Activated CD4-positive, alpha-beta T cell treated with anti-CD3 and anti-CD28 coated beads, Interleukin-2, amount 10 ng/mL, durations not matched to agents 24 days and 14 days (primary cell): Measurements from ENCODE around the gene ADAMTS7. TPM values are rescaled to one million over a fixed set of nuclear protein-coding genes. Genes with fewer than 3 reads are reported as not detected.
"Not testable (repeated sequence)": the region's sequence is repeated elsewhere in the genome, so short reads cannot be mapped to it uniquely, and the experiment has no call there.

ENCODE experiments used
- DNase-seq: peaks from one replicate; pipeline ENCODE4 v3.0.0; 2022
- H3K27ac Mint-ChIP-seq: one replicate; pipeline ENCODE4 v1.8.0; 2022; ENCODE audit warnings: mild to moderate bottlenecking, mixed read lengths
- H3K27me3 Mint-ChIP-seq: one replicate; pipeline ENCODE4 v1.8.0; 2022; ENCODE audit warnings: mixed read lengths
- H3K36me3 Mint-ChIP-seq: one replicate; pipeline ENCODE4 v1.8.0; 2022; ENCODE audit warnings: low read depth, mild to moderate bottlenecking, mixed read lengths
- H3K4me1 Mint-ChIP-seq: one replicate; pipeline ENCODE4 v1.8.0; 2021; ENCODE audit warnings: mixed read lengths
- H3K4me3 Mint-ChIP-seq: one replicate; pipeline ENCODE4 v1.8.0; 2022; ENCODE audit warnings: mild to moderate bottlenecking, moderate library complexity, mixed read lengths
- H3K9me3 Mint-ChIP-seq: one replicate; pipeline ENCODE4 v1.8.0; 2021; ENCODE audit warnings: mixed read lengths
- intact Hi-C: fragments of 100-400 bp; cut with micrococcal nuclease; formaldehyde crosslinking; loops from one replicate; pipeline ENCODE4 v1.15.1; 2023
- total RNA-seq: library from RNA; stranded (reverse); gene quantifications from 2 replicates; pipeline ENCODE4 v1.2.3, GENCODE V29; 2022

The ADAMTS7 gene
- total RNA-seq, 1 donor from 2014 or later, result 1.3 TPM

DNA sequence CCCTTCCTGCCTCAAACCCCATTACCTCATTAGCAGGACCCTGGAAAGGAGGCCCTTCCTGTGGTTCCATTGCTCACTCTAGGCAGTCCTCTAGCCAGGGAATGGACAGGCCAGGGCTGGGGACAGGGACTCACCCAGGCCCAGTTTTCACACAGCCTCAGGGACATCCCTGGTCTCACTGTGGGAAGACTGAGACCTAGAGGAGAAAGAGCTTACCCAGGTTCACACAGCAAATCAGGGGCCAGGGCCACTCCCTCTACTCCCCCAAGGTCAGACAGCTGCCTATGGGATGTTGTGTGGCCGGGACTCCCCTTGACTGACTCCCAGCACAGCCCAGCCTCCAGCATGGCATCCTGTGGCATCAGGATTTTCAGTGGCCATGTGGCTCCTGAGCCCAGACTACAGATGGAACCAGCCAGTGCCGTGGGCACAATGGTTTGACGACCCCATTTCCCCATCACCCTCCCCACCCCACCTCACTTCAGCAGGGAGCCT lies 49.3 kb downstream of the ADAMTS7 start:
- no peak for DNase-seq
- intact Hi-C loops, result loop anchor here (1.0 kb wide), 1 partner anchor 28 kb away; no protein-coding TSS in a partner anchor
- Mint-ChIP-seq H3K4me1 (peaks cover 20% of the 10 kb centered on the region), H3K27me3 (no peaks in the 10 kb centered on the region), H3K4me3 (peak overlapping the region; percentile 35), H3K36me3 (no peaks in the 10 kb centered on the region), H3K9me3 (no peaks in the 10 kb centered on the region), H3K27ac (peak overlapping the region; percentile 91)

DNA sequence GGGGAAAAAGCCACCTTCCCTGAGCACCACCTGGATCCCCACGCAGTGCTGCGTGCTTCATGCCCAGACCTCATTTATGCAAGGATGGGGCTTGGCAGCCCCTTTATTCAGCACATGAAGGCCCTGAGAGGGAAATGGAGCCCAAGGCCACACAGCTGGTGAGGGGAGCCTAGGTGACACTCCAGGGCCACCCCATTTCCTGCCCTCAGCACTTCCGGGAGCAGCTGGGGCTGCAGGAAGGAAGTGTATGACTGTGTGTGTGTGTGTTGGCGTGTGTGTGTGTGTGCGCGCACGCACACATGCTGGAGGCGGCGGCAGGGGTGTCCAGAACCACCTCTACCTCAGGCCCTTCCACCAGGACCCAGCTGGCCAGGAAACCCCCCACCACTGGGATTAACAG lies 49.8 kb downstream of the ADAMTS7 start:
- not testable (repeated sequence) for H3K36me3 Mint-ChIP-seq

DNA sequence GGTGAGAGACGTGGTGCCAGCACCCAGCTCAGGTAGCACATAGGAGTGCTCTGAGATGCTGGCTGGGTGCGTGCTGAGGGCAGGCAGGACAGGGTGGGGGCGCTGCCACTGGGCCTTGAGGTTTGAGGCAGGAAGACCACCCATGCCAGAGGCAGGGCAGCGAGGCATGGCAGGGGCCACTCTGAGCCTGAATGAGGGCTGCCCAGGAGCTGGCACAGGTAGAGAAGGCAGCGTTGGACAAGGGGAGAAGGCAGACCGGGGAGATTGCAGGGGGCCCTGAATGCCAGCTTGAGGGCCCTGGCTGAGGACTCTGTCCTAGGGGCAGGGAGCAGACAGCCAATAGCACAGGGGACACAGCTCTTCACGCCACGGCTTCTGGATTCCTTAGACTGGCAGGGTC lies 50.2 kb downstream of the ADAMTS7 start:
- Mint-ChIP-seq H3K36me3 (no peaks in the 10 kb centered on the region), H3K27ac (peak overlapping the region; percentile 91), H3K9me3 (no peaks in the 10 kb centered on the region), H3K27me3 (no peaks in the 10 kb centered on the region), H3K4me1 (peaks cover 23% of the 10 kb centered on the region), H3K4me3 (peak overlapping the region; percentile 35)
- intact Hi-C loops, result loop anchor here (1.0 kb wide), 1 partner anchor 29 kb away; no protein-coding TSS in a partner anchor
- DNase-seq, result no peak

More for the DNA sequence above, 49.8 kb downstream of the ADAMTS7 start:
- H3K4me3 Mint-ChIP-seq, result peak overlapping the region; percentile 35
- peaks cover 23% of the 10 kb centered on the region for H3K4me1 Mint-ChIP-seq
- intact Hi-C loops, result loop anchor here (1.0 kb wide), 1 partner anchor 29 kb away; no protein-coding TSS in a partner anchor
- not testable (repeated sequence) for H3K27me3 Mint-ChIP-seq, H3K9me3 Mint-ChIP-seq
- peak; percentile 93 for DNase-seq
- H3K27ac Mint-ChIP-seq, result peak overlapping the region; percentile 91

DNA sequence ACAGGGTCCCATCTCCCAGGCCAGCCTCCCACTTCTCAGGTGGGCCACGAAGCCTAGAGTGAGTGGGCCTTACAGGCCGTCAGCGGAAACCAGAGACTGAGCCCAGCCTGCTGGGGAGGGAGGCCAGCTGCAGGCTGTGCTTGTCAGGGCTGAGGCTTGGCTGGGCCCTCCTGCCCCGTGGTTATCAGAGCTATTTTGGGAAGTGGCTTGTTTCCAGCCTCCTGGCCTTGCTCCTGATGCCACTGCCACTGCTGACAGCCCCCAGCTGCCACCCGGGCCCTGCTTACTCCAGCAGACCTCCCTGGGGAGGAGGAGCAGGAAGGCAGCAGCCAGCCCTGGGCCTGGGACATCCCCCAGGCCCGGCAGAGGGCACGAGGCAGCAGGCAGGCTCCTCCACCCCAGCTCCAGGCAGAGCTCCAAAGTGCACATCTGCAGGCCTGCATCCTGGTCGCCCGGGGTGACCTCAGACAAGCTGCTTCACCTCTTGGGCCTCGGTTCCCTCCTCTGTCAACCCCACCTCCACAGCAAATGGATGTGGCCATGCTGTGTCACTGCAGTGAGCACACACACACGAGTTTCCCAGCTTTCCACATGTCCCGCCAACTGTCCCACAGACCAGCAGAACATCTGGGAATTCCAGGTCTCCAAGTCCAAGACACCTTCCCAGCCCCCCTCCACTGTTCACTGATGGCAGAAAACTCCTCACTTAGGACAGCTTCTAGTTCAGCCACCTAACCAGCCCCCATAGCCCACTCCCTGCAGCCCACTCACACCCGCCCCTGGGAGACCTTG lies 51.0 kb downstream of the ADAMTS7 start:
- DNase-seq, H3K4me3 Mint-ChIP-seq, H3K36me3 Mint-ChIP-seq, H3K27me3 Mint-ChIP-seq, H3K9me3 Mint-ChIP-seq, intact Hi-C loops: not testable (repeated sequence)
- peak overlapping the region; percentile 91 for H3K27ac Mint-ChIP-seq
- H3K4me1 Mint-ChIP-seq, result peaks cover 23% of the 10 kb centered on the region

DNA sequence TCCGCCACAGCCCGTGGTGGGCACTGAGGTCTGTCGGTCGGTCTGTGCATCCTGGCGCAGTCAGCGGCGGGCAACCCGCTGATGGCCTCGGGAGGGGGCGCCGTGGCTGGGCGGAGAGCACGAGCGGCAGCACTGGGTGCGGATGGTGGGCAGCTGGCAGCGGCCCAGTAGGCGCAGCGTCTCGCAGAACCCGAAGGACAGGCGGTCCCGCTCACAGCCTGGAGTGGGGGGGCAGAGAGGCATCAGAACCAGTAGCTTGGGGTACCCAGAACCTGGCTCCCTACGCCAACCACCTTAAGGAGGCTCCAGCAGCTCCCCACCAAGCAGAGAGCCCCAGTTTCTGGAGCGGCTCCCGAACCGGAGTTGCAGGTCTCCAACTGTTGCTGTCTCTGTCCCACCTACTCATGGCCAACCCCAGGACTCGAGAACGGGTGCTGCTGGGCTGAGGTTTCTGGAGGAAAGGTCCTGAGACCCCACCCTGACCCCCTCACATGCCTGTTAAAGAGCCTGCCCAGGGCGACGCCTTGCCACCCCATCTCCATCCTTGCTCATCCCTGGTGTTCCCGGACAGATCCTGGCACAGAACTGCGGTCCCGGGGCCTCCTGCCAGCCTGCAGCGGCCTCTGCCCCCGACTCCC lies 51.8 kb downstream of the ADAMTS7 start:
- intact Hi-C loops, result loop anchor here (5.0 kb wide), 1 partner anchor 113 kb away; the partner anchor contains the start of gene MORF4L1
- DNase-seq, H3K4me3 Mint-ChIP-seq, H3K9me3 Mint-ChIP-seq, H3K27ac Mint-ChIP-seq, H3K36me3 Mint-ChIP-seq, H3K27me3 Mint-ChIP-seq: not testable (repeated sequence)
- H3K4me1 Mint-ChIP-seq, result peaks cover 23% of the 10 kb centered on the region

DNA sequence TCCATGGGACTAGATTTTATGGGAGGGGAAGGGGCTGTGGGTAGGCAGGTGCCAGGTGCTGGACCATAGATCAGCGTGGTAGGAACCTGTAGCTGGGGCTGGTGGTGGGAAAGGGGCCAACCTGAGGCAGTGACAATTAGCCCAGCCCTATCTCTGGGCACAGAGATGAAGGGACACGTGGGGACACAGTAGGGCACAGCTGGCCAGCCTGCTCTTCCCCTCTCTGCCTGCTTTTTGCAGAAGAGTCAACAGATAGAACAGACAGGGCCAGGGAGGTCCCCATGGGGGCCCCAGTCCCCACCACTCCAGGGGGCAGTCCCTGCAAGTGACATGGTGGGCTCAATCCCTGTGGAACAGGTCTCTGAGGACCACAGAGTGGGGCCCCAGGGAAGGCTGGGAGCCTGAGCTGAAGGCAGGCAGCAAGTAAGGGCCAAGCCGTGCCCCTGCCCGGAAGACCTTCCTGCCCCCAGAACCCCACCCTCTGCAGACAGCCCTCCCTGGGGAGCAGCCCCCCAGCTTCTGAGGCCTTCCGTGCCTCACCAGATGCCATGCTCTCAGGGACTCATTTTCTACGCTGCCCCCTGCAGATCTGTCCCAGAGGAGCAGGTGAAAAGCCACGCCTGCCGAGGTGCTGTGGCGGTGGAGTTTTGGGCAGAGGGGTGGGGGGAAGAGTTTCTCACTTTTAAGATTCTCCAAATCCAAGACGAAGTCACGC lies 52.6 kb downstream of the ADAMTS7 start:
- intact Hi-C loops, result loop anchor here (5.0 kb wide), 1 partner anchor 114 kb away; the partner anchor contains the start of gene MORF4L1
- not testable (repeated sequence) for H3K36me3 Mint-ChIP-seq, H3K9me3 Mint-ChIP-seq, H3K4me3 Mint-ChIP-seq, DNase-seq, H3K27me3 Mint-ChIP-seq
- H3K4me1 Mint-ChIP-seq, result peaks cover 23% of the 10 kb centered on the region
- peak overlapping the region; percentile 48 for H3K27ac Mint-ChIP-seq

DNA sequence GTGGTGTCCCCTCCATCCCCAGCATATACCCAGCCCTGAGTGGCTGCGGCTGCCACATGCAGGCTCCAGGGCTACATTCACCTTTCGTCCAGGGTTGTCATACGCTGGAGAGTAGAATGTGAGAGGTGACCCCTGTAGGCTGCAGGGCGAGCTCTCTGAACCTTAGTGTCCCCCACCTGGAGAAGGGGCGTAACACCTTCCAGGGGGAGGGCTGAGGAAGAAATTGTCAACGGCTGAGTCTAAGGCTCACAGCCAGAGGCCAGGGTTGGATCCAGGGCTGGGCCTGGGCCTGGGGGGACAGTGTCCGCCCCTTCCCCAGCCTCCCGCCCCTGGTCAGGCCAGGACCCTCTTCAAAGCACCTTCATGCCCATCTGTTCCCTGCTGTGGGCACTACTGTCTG lies 53.2 kb downstream of the ADAMTS7 start:
- not testable (repeated sequence) for H3K4me3 Mint-ChIP-seq, DNase-seq, H3K27me3 Mint-ChIP-seq, H3K27ac Mint-ChIP-seq, H3K36me3 Mint-ChIP-seq, H3K9me3 Mint-ChIP-seq
- intact Hi-C loops, result loop anchor here (5.0 kb wide), 1 partner anchor 114 kb away; the partner anchor contains the start of gene MORF4L1
- H3K4me1 Mint-ChIP-seq, result peaks cover 21% of the 10 kb centered on the region

DNA sequence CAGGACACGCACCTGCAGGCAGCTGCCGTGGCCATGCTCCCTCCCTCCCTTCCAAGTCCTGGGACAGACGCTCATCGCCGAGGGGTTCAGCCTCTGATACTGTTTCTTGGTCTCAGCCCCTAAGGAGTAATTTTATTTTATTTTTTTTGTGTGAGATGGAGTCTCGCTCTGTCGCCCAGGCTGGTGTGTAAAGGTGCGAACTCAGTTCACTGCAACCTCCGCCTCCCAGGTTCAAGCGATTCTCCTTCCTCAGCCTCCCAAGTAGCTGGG lies 53.7 kb downstream of the ADAMTS7 start:
- Mint-ChIP-seq H3K27ac (peak overlapping the region; percentile 91), H3K27me3 (no peaks in the 10 kb centered on the region), H3K9me3 (no peaks in the 10 kb centered on the region), H3K4me1 (peaks cover 21% of the 10 kb centered on the region), H3K4me3 (no peak overlapping the region), H3K36me3 (no peaks in the 10 kb centered on the region)
- DNase-seq, result no peak
- intact Hi-C loops, result loop anchor here (5.0 kb wide), 1 partner anchor 115 kb away; the partner anchor contains the start of gene MORF4L1

DNA sequence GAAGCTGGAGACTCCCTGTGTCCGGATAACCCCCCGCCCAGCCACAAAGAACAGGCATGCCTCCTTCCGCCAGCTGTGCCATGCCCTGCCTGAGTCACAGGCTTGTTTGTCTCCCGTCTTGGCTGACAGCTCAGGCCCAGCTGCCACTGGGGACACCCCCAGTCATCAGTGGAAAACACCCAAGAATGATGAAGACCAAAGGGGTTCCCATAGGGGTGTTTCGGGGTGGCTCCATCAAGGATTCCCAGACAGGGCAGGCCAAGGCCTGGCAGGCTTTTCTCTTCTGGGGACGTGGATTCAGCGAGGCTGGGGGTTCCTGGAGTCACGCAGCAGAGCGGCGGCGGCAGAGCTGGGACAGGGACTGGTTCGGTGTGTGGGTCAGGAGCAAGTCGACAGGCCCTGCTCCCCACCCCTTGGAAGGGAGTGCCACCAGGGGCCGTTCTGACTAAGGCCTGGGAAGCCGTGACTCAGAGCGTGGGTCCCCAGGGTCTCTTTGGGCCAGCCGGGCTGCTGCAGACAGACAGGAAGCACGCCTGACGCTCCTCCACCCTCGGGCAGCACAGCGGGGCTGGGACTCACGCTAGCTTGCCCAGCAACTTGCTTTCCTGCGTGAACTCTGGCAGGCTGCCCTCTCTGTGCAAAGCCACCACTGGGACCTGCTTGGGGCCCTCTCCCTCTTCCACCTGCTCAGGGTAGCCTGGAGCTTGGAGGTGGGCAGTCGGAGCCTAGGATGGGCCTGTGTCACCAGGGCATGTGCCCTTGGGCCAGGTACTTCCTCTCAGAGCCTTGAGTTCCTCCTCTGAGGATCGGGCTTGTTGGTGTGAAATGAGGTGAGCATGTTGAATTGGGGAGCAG lies 54.3 kb downstream of the ADAMTS7 start:
- DNase-seq, H3K27me3 Mint-ChIP-seq: not testable (repeated sequence)
- peak overlapping the region; percentile 37 for H3K4me3 Mint-ChIP-seq

DNA sequence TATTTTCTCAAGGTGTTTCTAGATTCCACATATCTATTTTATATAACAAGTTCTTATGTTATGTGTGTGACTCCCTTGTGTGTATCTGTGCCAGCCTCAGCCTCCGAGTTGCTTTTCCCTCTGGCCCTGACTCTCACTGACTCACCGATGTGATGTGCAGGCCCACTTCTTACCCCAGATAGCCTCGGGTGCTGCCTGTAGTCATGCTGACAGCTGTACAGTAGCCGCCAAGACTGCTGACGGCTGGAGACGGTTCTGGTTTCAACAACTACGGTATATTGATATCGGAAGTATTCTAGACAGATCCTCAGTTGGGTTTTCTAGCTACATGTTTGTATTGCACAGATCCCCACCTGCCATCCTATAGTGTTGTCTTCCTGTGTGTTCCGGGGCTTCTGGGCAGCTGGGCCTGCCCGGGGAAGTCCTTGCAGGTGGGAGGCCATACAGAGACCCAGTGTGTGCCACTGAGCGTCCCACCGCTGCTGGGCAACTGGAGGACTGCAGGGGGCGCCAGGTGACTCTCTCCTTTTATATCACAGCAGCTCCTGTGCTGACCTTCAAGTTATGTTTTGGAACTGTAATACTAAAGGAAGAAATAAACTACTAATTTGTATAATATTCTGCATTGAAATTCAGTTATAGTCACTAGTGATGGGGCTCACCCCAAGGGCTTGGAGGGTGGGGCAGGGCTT lies 55.2 kb downstream of the ADAMTS7 start:
- DNase-seq, result peak; percentile 84
- not testable (repeated sequence) for H3K36me3 Mint-ChIP-seq, H3K27ac Mint-ChIP-seq, H3K4me3 Mint-ChIP-seq, H3K27me3 Mint-ChIP-seq, H3K9me3 Mint-ChIP-seq
- H3K4me1 Mint-ChIP-seq, result peaks cover 11% of the 10 kb centered on the region
- intact Hi-C loops, result loop anchor here (1.0 to 5.0 kb wide), 2 partner anchors 52 to 116 kb away; partner anchors contain the start of gene MORF4L1

More for the DNA sequence above, 54.3 kb downstream of the ADAMTS7 start:
- Mint-ChIP-seq H3K27ac (peak overlapping the region; percentile 91), H3K4me1 (peaks cover 18% of the 10 kb centered on the region)
- not testable (repeated sequence) for H3K9me3 Mint-ChIP-seq, H3K36me3 Mint-ChIP-seq
- intact Hi-C loops, result loop anchor here (1.0 to 5.0 kb wide), 2 partner anchors 51 to 115 kb away; partner anchors contain the start of gene MORF4L1

DNA sequence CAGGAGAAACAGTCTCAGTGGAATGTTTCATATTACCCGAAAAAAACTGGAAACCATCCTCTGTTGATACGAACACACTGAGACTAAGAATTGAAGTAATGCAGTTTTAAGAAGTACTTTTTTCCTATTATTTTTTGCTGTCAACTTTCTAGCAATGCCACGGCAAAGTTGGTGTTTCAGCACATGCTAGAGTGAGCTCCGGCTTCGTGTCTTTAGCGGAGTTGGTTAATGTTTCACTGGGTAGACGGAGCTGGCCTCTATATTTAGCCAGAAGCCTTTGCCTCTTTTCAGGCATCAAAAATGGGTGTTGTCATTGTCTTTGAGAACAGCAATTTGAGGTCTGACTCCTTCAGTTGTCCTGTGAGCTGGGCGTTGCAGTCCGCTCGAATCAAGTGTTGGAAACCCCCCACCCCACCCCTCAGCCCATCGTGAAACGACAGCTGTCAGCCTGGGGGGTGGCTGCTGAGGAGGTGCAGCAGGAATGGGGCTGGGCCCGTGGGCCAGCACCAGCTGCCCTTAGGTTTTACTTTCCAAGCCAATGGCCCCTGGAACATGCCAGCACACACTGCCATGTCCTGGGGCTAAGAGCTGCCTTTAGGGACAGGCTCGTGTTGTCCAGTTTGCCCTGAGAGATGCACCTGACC lies 56.5 kb downstream of the ADAMTS7 start:
- H3K4me3 Mint-ChIP-seq, H3K27ac Mint-ChIP-seq, H3K36me3 Mint-ChIP-seq, H3K27me3 Mint-ChIP-seq, DNase-seq, H3K9me3 Mint-ChIP-seq: not testable (repeated sequence)
- intact Hi-C loops, result loop anchor here (5.0 kb wide), 1 partner anchor 118 kb away; the partner anchor contains the start of gene MORF4L1
- peaks cover 12% of the 10 kb centered on the region for H3K4me1 Mint-ChIP-seq
